GM23248 (cell line): Measurements from ENCODE around the gene RNF214. TPM values are rescaled to one million over a fixed set of nuclear protein-coding genes. Genes with fewer than 3 reads are reported as not detected.

Experiments
- DNase-seq: peaks from one replicate; pipeline ENCODE4 v3.0.0-alpha.2; 2015
- H2AFZ ChIP-seq: fragments of 200-600 bp; sonication (generic); 2 replicates; pipeline ENCODE4 v1.6.1; 2016; ENCODE audit warnings: antibody characterized with exemption
- H3F3A ChIP-seq: fragments of 200-600 bp; sonication (generic); 2 replicates; pipeline ENCODE4 v1.6.1; 2016; ENCODE audit warnings: mild to moderate bottlenecking, antibody characterized with exemption, mixed run types; ENCODE audit not compliant: insufficient read depth
- H3K27ac ChIP-seq: fragments of 200-600 bp; sonication (generic); 2 replicates; pipeline ENCODE4 v1.5.1; 2016; ENCODE audit warnings: mild to moderate bottlenecking
- H3K27me3 ChIP-seq: fragments of 200-600 bp; sonication (generic); replicated peaks from 2 replicates; pipeline ENCODE4 v1.6.1; 2016; ENCODE audit warnings: mild to moderate bottlenecking; ENCODE audit not compliant: insufficient read depth
- H3K36me3 ChIP-seq: fragments of 200-600 bp; sonication (generic); 2 replicates; pipeline ENCODE4 v1.6.1; 2016; ENCODE audit warnings: low read depth, mild to moderate bottlenecking
- H3K4me1 ChIP-seq: fragments of 200-600 bp; sonication (generic); 2 replicates; pipeline ENCODE4 v1.6.1; 2016; ENCODE audit warnings: mild to moderate bottlenecking; ENCODE audit not compliant: insufficient read depth
- H3K4me2 ChIP-seq: fragments of 200-600 bp; sonication (generic); one replicate; pipeline ENCODE4 v1.6.1; 2016; ENCODE audit warnings: mild to moderate bottlenecking; ENCODE audit not compliant: unreplicated experiment
- H3K4me3 ChIP-seq: fragments of 200-600 bp; sonication (generic); 2 replicates; pipeline ENCODE4 v1.5.1; 2016; ENCODE audit warnings: mild to moderate bottlenecking
- H3K79me2 ChIP-seq: fragments of 200-600 bp; sonication (generic); 2 replicates; pipeline ENCODE4 v1.6.1; 2016; ENCODE audit warnings: mild to moderate bottlenecking; ENCODE audit not compliant: insufficient read depth
- H3K9ac ChIP-seq: fragments of 200-600 bp; sonication (generic); 2 replicates; pipeline ENCODE4 v1.6.1; 2016; ENCODE audit warnings: mild to moderate bottlenecking
- H3K9me2 ChIP-seq: fragments of 200-600 bp; sonication (generic); 2 replicates; pipeline ENCODE4 v1.6.1; 2016; ENCODE audit warnings: mixed run types, mild to moderate bottlenecking, moderate library complexity; ENCODE audit not compliant: insufficient read depth
- H3K9me3 ChIP-seq: fragments of 200-600 bp; sonication (generic); one replicate; pipeline ENCODE4 v1.6.1; 2017; ENCODE audit warnings: low read depth
- H4K20me1 ChIP-seq: fragments of 200-600 bp; sonication (generic); 2 replicates; pipeline ENCODE4 v1.6.0; 2016; ENCODE audit not compliant: insufficient read depth
- EZH2 ChIP-seq: fragments of 200-600 bp; sonication (generic); IDR thresholded peaks from 2 replicates; pipeline ENCODE4 v1.6.1; 2018; ENCODE audit warnings: antibody characterized with exemption, mild to moderate bottlenecking; ENCODE audit not compliant: insufficient read depth, poor library complexity, severe bottlenecking
- EZH2phosphoT487 ChIP-seq: fragments of 200-600 bp; sonication (generic); IDR thresholded peaks from 2 replicates; pipeline ENCODE4 v1.6.1; 2018; ENCODE audit warnings: antibody characterized with exemption, moderate library complexity, mild to moderate bottlenecking, low read depth; ENCODE audit not compliant: insufficient read depth
- WGBS, 2 experiments: methylation state at CpG; one replicate each; pipeline ENCODE4 v1.1.6; 2015 to 2017; ENCODE audit warnings: low lambda C conversion rate in 2 of 2, low coverage in 1 of 2; ENCODE audit errors: missing lambda C conversion rate in 2 of 2; 5-methylcytosine and 5-hydroxymethylcytosine counted together
- in situ Hi-C: fragments of 300-500 bp; cut with MboI; formaldehyde crosslinking; loops from 2 replicates; pipeline ENCODE4 v1.15.0; 2020
- polyA plus RNA-seq: library from polyadenylated mRNA; unstranded; fragments of >200 nt; fragmentation: Nextera tagmentation; extraction: Ambion mirVana; gene quantifications from 2 replicates; pipeline ENCODE4 v1.2.1, GENCODE V29; 2016
- total RNA-seq: library from RNA; depleted of rRNA; stranded (reverse); fragments of >200 nt; shearing (Covaris generic); gene quantifications from 2 replicates; pipeline ENCODE4 v1.2.3, GENCODE V29; 2014

RNF214 gene
- total and polyA plus RNA-seq, 2 experiments from 2014 or later: 5.8 to 11.3 TPM

GRCh38 chr11:117230999-117231841 lies 1.3 kb upstream of the RNF214 start:
- H3K27ac ChIP-seq: peak overlapping the region; percentile 77
- 3 to 4% methylated on average over 14 of the region's 14 CpGs for WGBS, 2 experiments
- peak overlapping the region; percentile 97 for H3K4me3 ChIP-seq
- no peaks in the 10 kb centered on the region for H3K9me2 ChIP-seq
- H3K4me1 ChIP-seq: peaks cover 21% of the 10 kb centered on the region
- H3K9me3 ChIP-seq: no peaks in the 10 kb centered on the region
- peak; percentile 44 for DNase-seq
- peak overlapping the region; percentile 100 for H3K4me2 ChIP-seq
- H4K20me1 ChIP-seq: no peaks in the 10 kb centered on the region
- no peaks in the 10 kb centered on the region for H3F3A ChIP-seq
- H3K79me2 ChIP-seq: peaks cover 62% of the 10 kb centered on the region
- in situ Hi-C loops: no loop called here
- no peak for TF ChIP-seq EZH2
- no peak for TF ChIP-seq EZH2phosphoT487
- no peaks in the 10 kb centered on the region for H3K36me3 ChIP-seq
- no peaks in the 10 kb centered on the region for H3K27me3 ChIP-seq
- peak overlapping the region; percentile 99 for H2AFZ ChIP-seq
- peak overlapping the region; percentile 88 for H3K9ac ChIP-seq

GRCh38 chr11:117231842-117232091 lies 704 bp upstream of the RNF214 start, which contains the start of gene PCSK7:
Gene PCSK7 (minus strand): TSS chr11:117232073. CDS start chr11:117229844, 2,229 bp downstream.
- DNase-seq: no peak
- H2AFZ ChIP-seq: peak within 1 kb of the TSS; percentile 99
- in situ Hi-C loops: no loop called here
- H3K36me3 ChIP-seq: no peaks in the 10 kb centered on the region
- peak within 1 kb of the TSS; percentile 88 for H3K9ac ChIP-seq
- peak within 1 kb of the TSS; percentile 100 for H3K4me2 ChIP-seq
- H3K4me3 ChIP-seq: peak within 1 kb of the TSS; percentile 97
- 0 to 1% methylated on average over 12 to 13 of the region's 13 CpGs for WGBS, 2 experiments
- peak within 1 kb of the TSS; percentile 77 for H3K27ac ChIP-seq
- H3K9me2 ChIP-seq: no peaks in the 10 kb centered on the region
- H3K27me3 ChIP-seq: no peaks in the 10 kb centered on the region
- no peaks in the 10 kb centered on the region for H3K9me3 ChIP-seq
- H3F3A ChIP-seq: no peaks in the 10 kb centered on the region
- H4K20me1 ChIP-seq: no peaks in the 10 kb centered on the region
- TF ChIP-seq EZH2 (no peak), EZH2phosphoT487 (no peak)
- peaks cover 21% of the 10 kb centered on the region for H3K4me1 ChIP-seq
- peaks cover 64% of the 10 kb centered on the region for H3K79me2 ChIP-seq

GRCh38 chr11:117232911-117233409 lies 489 bp downstream of the RNF214 start:
- Histone ChIP-seq H3F3A (peaks cover 6% of the 10 kb centered on the region), H3K4me1 (peaks cover 21% of the 10 kb centered on the region), H3K9me2 (no peaks in the 10 kb centered on the region), H3K27ac (0 out of 2 replicates have a peak overlapping the region, but pooled peaks have one; percentile 3), H3K36me3 (no peaks in the 10 kb centered on the region), H3K27me3 (no peaks in the 10 kb centered on the region), H3K4me2 (peak overlapping the region; percentile 96), H3K4me3 (peak overlapping the region; percentile 97), H2AFZ (peak overlapping the region; percentile 85), H4K20me1 (no peaks in the 10 kb centered on the region), H3K9ac (peak overlapping the region; percentile 88), H3K79me2 (peaks cover 64% of the 10 kb centered on the region), H3K9me3 (no peaks in the 10 kb centered on the region)
- TF ChIP-seq EZH2phosphoT487 (no peak), EZH2 (no peak)
- in situ Hi-C loops: no loop called here
- 1 to 3% methylated on average over 19 to 24 of the region's 27 CpGs for WGBS, 2 experiments
- DNase-seq: peak; percentile 47

- H3K4me1 ChIP-seq: peaks cover 22% of the 10 kb centered on the region
- peaks cover 28% of the 10 kb centered on the region for H3K79me2 ChIP-seq
- TF ChIP-seq EZH2 (no peak), EZH2phosphoT487 (no peak)
- H3F3A ChIP-seq: peaks cover 24% of the 10 kb centered on the region
- no peaks in the 10 kb centered on the region for H3K9me2 ChIP-seq
- H4K20me1 ChIP-seq: no peaks in the 10 kb centered on the region
- no peaks in the 10 kb centered on the region for H3K27me3 ChIP-seq
- in situ Hi-C loops: no loop called here
- H2AFZ ChIP-seq: no peak overlapping the region
- H3K4me2 ChIP-seq: no peak overlapping the region
- H3K4me3 ChIP-seq: no peak overlapping the region
- H3K27ac ChIP-seq: peak overlapping the region; percentile 90
- no peak for DNase-seq
- no peaks in the 10 kb centered on the region for H3K9me3 ChIP-seq
- H3K9ac ChIP-seq: no peak overlapping the region
- 88 to 89% methylated on average over 5 of the region's 5 CpGs for WGBS, 2 experiments
- H3K36me3 ChIP-seq: peaks cover 8% of the 10 kb centered on the region; the same call in 1 of the 2 replicates
Observed at GRCh38 chr11:117238221-117238620, 5.8 kb downstream of the RNF214 start.
